Kidney epithelial cell (primary cell): Measurements from ENCODE around the gene CASKIN1. TPM values are rescaled to one million over a fixed set of nuclear protein-coding genes. Genes with fewer than 3 reads are reported as not detected.

Experiments used
- DNase-seq: peaks from one replicate; pipeline ENCODE4 v3.0.0-alpha.2; 2010; ENCODE audit warnings: low read depth
- H3K27me3 ChIP-seq: 2 replicates; pipeline ENCODE4 v1.6.0; 2011; ENCODE audit warnings: low read length; ENCODE audit not compliant: control insufficient read depth, insufficient read depth
- H3K36me3 ChIP-seq: 2 replicates; pipeline ENCODE4 v1.5.1; 2011; ENCODE audit warnings: low read length; ENCODE audit not compliant: control insufficient read depth, insufficient read depth
- H3K4me3 ChIP-seq: 2 replicates; pipeline ENCODE4 v1.5.1; 2011; ENCODE audit warnings: low read depth, mild to moderate bottlenecking, control low read depth, low read length
- CTCF ChIP-seq: IDR thresholded peaks from 2 replicates; pipeline ENCODE4 v1.5.1; 2011; ENCODE audit warnings: mild to moderate bottlenecking, moderate library complexity, low read length, control low read depth, inconsistent platforms; ENCODE audit not compliant: insufficient read depth, poor library complexity, severe bottlenecking
- total RNA-seq: library from RNA; depleted of rRNA; stranded (reverse); fragments of >200 nt; gene quantifications from 2 replicates; pipeline ENCODE4 v1.2.3, GENCODE V29; 2015

CASKIN1 gene
- total RNA-seq, 1 donor from 2014 or later, result 0.08 TPM

- DNase-seq, result no peak
- Histone ChIP-seq H3K36me3 (peaks cover 5% of the 10 kb centered on the region), H3K4me3 (no peak overlapping the region), H3K27me3 (no peaks in the 10 kb centered on the region)
- no peak for TF ChIP-seq CTCF
These were observed 15.5 kb upstream of the CASKIN1 start for GRCh38 chr16:2211923-2212347.

- no peak for TF ChIP-seq CTCF
- H3K36me3 ChIP-seq, result peaks cover 5% of the 10 kb centered on the region
These were observed 14.3 kb upstream of the CASKIN1 start, which contains the start of gene BRICD5 for GRCh38 chr16:2210386-2211365. Gene BRICD5 (minus strand): TSS chr16:2210863. CDS start chr16:2210833, 30 bp downstream.

GRCh38 chr16:2210009-2210332 lies 13.6 kb upstream of the CASKIN1 start:
- H3K36me3 ChIP-seq, result peaks cover 5% of the 10 kb centered on the region
- no peak overlapping the region for H3K4me3 ChIP-seq
- no peaks in the 10 kb centered on the region for H3K27me3 ChIP-seq
- no peak for TF ChIP-seq CTCF
- no peak for DNase-seq

More at GRCh38 chr16:2210386-2211365, 14.3 kb upstream of the CASKIN1 start, which contains the start of gene BRICD5:
- Histone ChIP-seq H3K27me3 (no peaks in the 10 kb centered on the region), H3K4me3 (no peak within 1 kb of the TSS)
- no peak for DNase-seq

GRCh38 chr16:2209258-2210008 lies 13.0 kb upstream of the CASKIN1 start:
- no peak for DNase-seq
- Histone ChIP-seq H3K27me3 (no peaks in the 10 kb centered on the region), H3K36me3 (peaks cover 5% of the 10 kb centered on the region), H3K4me3 (no peak overlapping the region)
- TF ChIP-seq CTCF, result no peak

GRCh38 chr16:2208772-2209171 lies 12.4 kb upstream of the CASKIN1 start:
- DNase-seq, result no peak
- no peaks in the 10 kb centered on the region for H3K27me3 ChIP-seq
- no peak overlapping the region for H3K4me3 ChIP-seq
- H3K36me3 ChIP-seq, result peaks cover 5% of the 10 kb centered on the region
- no peak for TF ChIP-seq CTCF
